Activated naive CD4-positive, alpha-beta T cell treated with anti-CD3 and anti-CD28 coated beads, Interleukin-2, amount 10 ng/mL, durations not matched to agents 7 days and 5 days (primary cell): ENCODE results near the gene MARCHF7.
"Not testable (repeated sequence)": the region's sequence is repeated elsewhere in the genome, so short reads cannot be mapped to it uniquely, and the experiment has no call there.

Source experiments
- CTCF ChIA-PET: fragments of 350-600 bp; sonication (Branson Sonifier 250); formaldehyde crosslinking; loops from one replicate; lab custom pipeline; 2021; ENCODE audit warnings: antibody characterized with exemption; lab: Charles Lee
- DNase-seq: peaks from one replicate; pipeline ENCODE4 v3.0.0-alpha.2; 2020
- H3K27ac Mint-ChIP-seq: one replicate; pipeline ENCODE4 v1.8.0; 2021; ENCODE audit warnings: mild to moderate bottlenecking, moderate library complexity, mixed read lengths
- H3K27me3 Mint-ChIP-seq: one replicate; pipeline ENCODE4 v1.8.0; 2021; ENCODE audit warnings: mild to moderate bottlenecking, mixed read lengths
- H3K36me3 Mint-ChIP-seq: one replicate; pipeline ENCODE4 v1.8.0; 2021; ENCODE audit warnings: mixed read lengths
- H3K4me1 Mint-ChIP-seq: one replicate; pipeline ENCODE4 v1.8.0; 2021; ENCODE audit warnings: mixed read lengths
- H3K4me3 Mint-ChIP-seq: one replicate; pipeline ENCODE4 v1.8.0; 2021; ENCODE audit warnings: mild to moderate bottlenecking, moderate library complexity, mixed read lengths
- H3K9me3 Mint-ChIP-seq: one replicate; pipeline ENCODE4 v1.8.0; 2021; ENCODE audit warnings: mixed read lengths

MARCHF7 gene

GRCh38 chr2:159711562-159712142 is 654 bp upstream of the MARCHF7 start:
- H3K36me3 Mint-ChIP-seq = peaks cover 42% of the 10 kb centered on the region
- no peaks in the 10 kb centered on the region for H3K9me3 Mint-ChIP-seq
- H3K27me3 Mint-ChIP-seq = no peaks in the 10 kb centered on the region
- CTCF ChIA-PET = interaction anchor here (0.9 kb wide), 1 partner anchor 827 kb away, joined by 3 read pairs; no protein-coding TSS in a partner anchor
- peak overlapping the region; percentile 93 for H3K27ac Mint-ChIP-seq
- peak overlapping the region; percentile 82 for H3K4me3 Mint-ChIP-seq
- peaks cover 44% of the 10 kb centered on the region for H3K4me1 Mint-ChIP-seq
- DNase-seq = no peak

GRCh38 chr2:159712929-159713420 is 669 bp downstream of the MARCHF7 start:
- DNase-seq = no peak
- Mint-ChIP-seq H3K36me3 (peaks cover 48% of the 10 kb centered on the region), H3K9me3 (no peaks in the 10 kb centered on the region), H3K4me3 (peak overlapping the region; percentile 100), H3K27ac (peak overlapping the region; percentile 99), H3K27me3 (no peaks in the 10 kb centered on the region), H3K4me1 (peaks cover 51% of the 10 kb centered on the region)
- CTCF ChIA-PET = no interaction called here

- Mint-ChIP-seq H3K27me3 (no peaks in the 10 kb centered on the region), H3K4me3 (peak overlapping the region; percentile 100), H3K27ac (peak overlapping the region; percentile 99), H3K9me3 (no peaks in the 10 kb centered on the region), H3K4me1 (peaks cover 54% of the 10 kb centered on the region), H3K36me3 (peaks cover 53% of the 10 kb centered on the region)
- CTCF ChIA-PET = interaction anchor here (1.3 kb wide), 1 partner anchor 174 kb away, joined by 3 read pairs; no protein-coding TSS in a partner anchor
- DNase-seq = no peak
Measured at GRCh38 chr2:159713631-159714246, 1.4 kb downstream of the MARCHF7 start.

- H3K27ac Mint-ChIP-seq = peak overlapping the region; percentile 99
Measured at GRCh38 chr2:159714247-159714930, 2.1 kb downstream of the MARCHF7 start.

GRCh38 chr2:159715451-159715850 is 3.1 kb downstream of the MARCHF7 start:
- Mint-ChIP-seq H3K36me3 (peaks cover 58% of the 10 kb centered on the region), H3K27ac (no peak overlapping the region), H3K4me1 (peaks cover 65% of the 10 kb centered on the region), H3K4me3 (peak overlapping the region; percentile 21), H3K27me3 (no peaks in the 10 kb centered on the region), H3K9me3 (no peaks in the 10 kb centered on the region)
- no peak for DNase-seq
- CTCF ChIA-PET = no interaction called here

More at GRCh38 chr2:159714247-159714930, 2.1 kb downstream of the MARCHF7 start:
- no peak for DNase-seq
- CTCF ChIA-PET = interaction anchor here (1.3 kb wide), 1 partner anchor 175 kb away, joined by 3 read pairs; no protein-coding TSS in a partner anchor
- peaks cover 52% of the 10 kb centered on the region for H3K36me3 Mint-ChIP-seq
- H3K27me3 Mint-ChIP-seq = no peaks in the 10 kb centered on the region
- H3K4me3 Mint-ChIP-seq = peak overlapping the region; percentile 100
- peaks cover 56% of the 10 kb centered on the region for H3K4me1 Mint-ChIP-seq
- H3K9me3 Mint-ChIP-seq = no peaks in the 10 kb centered on the region

GRCh38 chr2:159716409-159716808 is 4.1 kb downstream of the MARCHF7 start:
- CTCF ChIA-PET = interaction anchor here (0.6 kb wide), 1 partner anchor 540 kb away, joined by 3 read pairs; no protein-coding TSS in a partner anchor
- H3K27ac Mint-ChIP-seq, H3K4me3 Mint-ChIP-seq: not testable (repeated sequence)

GRCh38 chr2:159716857-159717256 is 4.6 kb downstream of the MARCHF7 start:
- CTCF ChIA-PET = interaction anchor here (0.6 kb wide), 1 partner anchor 541 kb away, joined by 3 read pairs; no protein-coding TSS in a partner anchor
- Mint-ChIP-seq H3K36me3 (peaks cover 63% of the 10 kb centered on the region), H3K9me3 (no peaks in the 10 kb centered on the region), H3K4me3 (no peak overlapping the region), H3K27me3 (no peaks in the 10 kb centered on the region), H3K4me1 (peaks cover 60% of the 10 kb centered on the region), H3K27ac (no peak overlapping the region)
- no peak for DNase-seq

More at GRCh38 chr2:159716409-159716808, 4.1 kb downstream of the MARCHF7 start:
- not testable (repeated sequence) for H3K27me3 Mint-ChIP-seq, H3K9me3 Mint-ChIP-seq, DNase-seq
- peaks cover 60% of the 10 kb centered on the region for H3K4me1 Mint-ChIP-seq
- peaks cover 60% of the 10 kb centered on the region for H3K36me3 Mint-ChIP-seq

GRCh38 chr2:159720676-159721075 is 8.4 kb downstream of the MARCHF7 start:
- Mint-ChIP-seq H3K27ac (no peak overlapping the region), H3K36me3 (peaks cover 71% of the 10 kb centered on the region), H3K4me3 (no peak overlapping the region), H3K9me3 (peaks cover 8% of the 10 kb centered on the region), H3K4me1 (peaks cover 51% of the 10 kb centered on the region), H3K27me3 (no peaks in the 10 kb centered on the region)
- no peak for DNase-seq
- CTCF ChIA-PET = no interaction called here

GRCh38 chr2:159722580-159722979 is 10.3 kb downstream of the MARCHF7 start:
- Mint-ChIP-seq H3K9me3 (peaks cover 8% of the 10 kb centered on the region), H3K27me3 (no peaks in the 10 kb centered on the region), H3K4me1 (peaks cover 40% of the 10 kb centered on the region), H3K36me3 (peaks cover 66% of the 10 kb centered on the region), H3K4me3 (no peak overlapping the region), H3K27ac (no peak overlapping the region)
- DNase-seq = no peak
- CTCF ChIA-PET = no interaction called here

- CTCF ChIA-PET, H3K27me3 Mint-ChIP-seq, H3K4me3 Mint-ChIP-seq, DNase-seq, H3K9me3 Mint-ChIP-seq, H3K27ac Mint-ChIP-seq: not testable (repeated sequence)
- peaks cover 35% of the 10 kb centered on the region for H3K4me1 Mint-ChIP-seq
- peaks cover 66% of the 10 kb centered on the region for H3K36me3 Mint-ChIP-seq
Measured at GRCh38 chr2:159724795-159725572, 12.7 kb downstream of the MARCHF7 start.

- CTCF ChIA-PET = no interaction called here
- no peak for DNase-seq
- H3K4me3 Mint-ChIP-seq = no peak overlapping the region
- peak overlapping the region; percentile 46 for H3K27ac Mint-ChIP-seq
- H3K27me3 Mint-ChIP-seq = no peaks in the 10 kb centered on the region
- H3K9me3 Mint-ChIP-seq = peaks cover 8% of the 10 kb centered on the region
- peaks cover 64% of the 10 kb centered on the region for H3K36me3 Mint-ChIP-seq
- peaks cover 29% of the 10 kb centered on the region for H3K4me1 Mint-ChIP-seq
Measured at GRCh38 chr2:159725713-159726112, 13.4 kb downstream of the MARCHF7 start.

- DNase-seq = no peak
- Mint-ChIP-seq H3K4me1 (peaks cover 20% of the 10 kb centered on the region), H3K9me3 (peaks cover 8% of the 10 kb centered on the region), H3K27me3 (no peaks in the 10 kb centered on the region), H3K4me3 (no peak overlapping the region), H3K36me3 (peaks cover 55% of the 10 kb centered on the region), H3K27ac (no peak overlapping the region)
- CTCF ChIA-PET = no interaction called here
Measured at GRCh38 chr2:159728629-159729028, 16.3 kb downstream of the MARCHF7 start.

GRCh38 chr2:159735648-159736047 is 23.3 kb downstream of the MARCHF7 start:
- no peak overlapping the region for H3K27ac Mint-ChIP-seq
- no peaks in the 10 kb centered on the region for H3K9me3 Mint-ChIP-seq
- no peak overlapping the region for H3K4me3 Mint-ChIP-seq
- DNase-seq = no peak
- CTCF ChIA-PET = no interaction called here
- peaks cover 53% of the 10 kb centered on the region for H3K36me3 Mint-ChIP-seq
- H3K27me3 Mint-ChIP-seq = no peaks in the 10 kb centered on the region
- peaks cover 8% of the 10 kb centered on the region for H3K4me1 Mint-ChIP-seq

GRCh38 chr2:159736048-159736447 is 23.7 kb downstream of the MARCHF7 start:
- H3K36me3 Mint-ChIP-seq = peaks cover 49% of the 10 kb centered on the region
- peaks cover 8% of the 10 kb centered on the region for H3K4me1 Mint-ChIP-seq
- CTCF ChIA-PET = no interaction called here
- H3K27ac Mint-ChIP-seq = no peak overlapping the region
- no peaks in the 10 kb centered on the region for H3K9me3 Mint-ChIP-seq
- H3K27me3 Mint-ChIP-seq = no peaks in the 10 kb centered on the region
- no peak overlapping the region for H3K4me3 Mint-ChIP-seq
- DNase-seq = no peak
